ENCODE data around the gene LIPN. TPM values are rescaled to one million over a fixed set of nuclear protein-coding genes. Genes with fewer than 3 reads are reported as not detected.

The LIPN gene
- total RNA-seq (2022; extraction: Qiagen RNA extraction) = not detected in 5 replicates

GRCh38 chr10:88759366-88760101 lies at the start of gene LIPN:
Gene LIPN, plus strand, starts transcription at chr10:88760020. Its CDS starts 1,386 bp downstream, at chr10:88761406.

GRCh38 chr10:88802523-88803285 lies 42.9 kb downstream of the LIPN start, which contains the start of gene LIPM:
Gene LIPM, plus strand, starts transcription at chr10:88802730. Its CDS starts 167 bp downstream, at chr10:88802897.

Other genes with a start within 250 kb of the LIPN start
- gene RNLS, start 176.7 kb upstream of the LIPN start, total RNA-seq (2022; extraction: Qiagen RNA extraction) = 7.7 to 9.8 TPM (median 9.1 TPM) in 5 replicates
- gene LIPJ, start 173.3 kb upstream of the LIPN start, total RNA-seq (2022; extraction: Qiagen RNA extraction) = not detected in 5 replicates
- 0.06 TPM in 1 of 5 replicates, not detected in the others for gene LIPF, start 95.6 kb upstream of the LIPN start, total RNA-seq (2022; extraction: Qiagen RNA extraction)
- not detected in 5 replicates for gene LIPK, start 53.8 kb upstream of the LIPN start, total RNA-seq (2022; extraction: Qiagen RNA extraction)
- gene LIPM, start 42.7 kb downstream of the LIPN start, total RNA-seq (2022; extraction: Qiagen RNA extraction) = not detected in 5 replicates
- gene ANKRD22, start 91.8 kb downstream of the LIPN start, total RNA-seq (2022; extraction: Qiagen RNA extraction) = 0.20 to 0.31 TPM (median 0.30 TPM) in 5 replicates
- 23.9 to 30.0 TPM (median 26.5 TPM) in 5 replicates for gene STAMBPL1, start 120.2 kb downstream of the LIPN start, total RNA-seq (2022; extraction: Qiagen RNA extraction)
- gene ACTA2, start 192.8 kb downstream of the LIPN start, total RNA-seq (2022; extraction: Qiagen RNA extraction) = 17.1 to 19.5 TPM (median 19.1 TPM) in 5 replicates
- gene FAS, start 230.8 kb downstream of the LIPN start, total RNA-seq (2022; extraction: Qiagen RNA extraction) = 28.3 to 40.3 TPM (median 31.7 TPM) in 5 replicates

Measured in A549 treated with Hydrocortisone at 1 μM for 4 hours (cell line).